PC-3 (cell line): Measurements from ENCODE around the gene KCNJ13. TPM values are rescaled to one million over a fixed set of nuclear protein-coding genes. Genes with fewer than 3 reads are reported as not detected.

Experiments
- ATAC-seq: fragments of 200-7000 bp; cut with Tn5 transposase; 2 replicates; pipeline ENCODE4 v1.9.1; 2020; ENCODE audit warnings: mild to moderate bottlenecking, moderate library complexity
- BruUV-seq: library from RNA; stranded (reverse); fragments of 400-500 nt; replicated peaks from 2 replicates; lab custom pipeline; 2021; lab: Mats Ljungman, UMichigan
- CTCF ChIA-PET: fragments of 300-600 bp; sonication (Branson Sonifier 250); formaldehyde crosslinking; loops from one replicate; lab custom pipeline; 2022; ENCODE audit warnings: antibody characterized with exemption; lab: Charles Lee
- POLR2A ChIA-PET: fragments of 300-600 bp; sonication (Branson Sonifier 250); formaldehyde crosslinking; loops from one replicate; lab custom pipeline; 2022; ENCODE audit warnings: antibody characterized with exemption; ENCODE audit not compliant: unreplicated experiment; lab: Charles Lee
- DNase-seq: peaks from one replicate; pipeline ENCODE4 v3.0.0-alpha.2; 2015
- H2AFZ ChIP-seq: fragments of 300-600 bp; sonication (generic); 2 replicates; pipeline ENCODE4 v1.6.0; 2016; ENCODE audit warnings: antibody characterized with exemption, low read length
- H3F3A ChIP-seq: fragments of 300-600 bp; sonication (generic); one replicate; pipeline ENCODE4 v1.6.0; 2017; ENCODE audit warnings: antibody characterized with exemption, low read length, control low read depth, mild to moderate bottlenecking; ENCODE audit not compliant: unreplicated experiment
- H3K27ac ChIP-seq: fragments of 300-600 bp; sonication (generic); 2 replicates; pipeline ENCODE4 v1.5.1; 2016; ENCODE audit warnings: mild to moderate bottlenecking, low read length
- H3K27me3 ChIP-seq: fragments of 300-600 bp; sonication (generic); 2 replicates; pipeline ENCODE4 v1.6.1; 2016; ENCODE audit warnings: low read length, mixed read lengths
- H3K36me3 ChIP-seq: fragments of 300-600 bp; sonication (generic); 2 replicates; pipeline ENCODE4 v1.6.1; 2016; ENCODE audit warnings: low read depth, mixed run types, low read length, mixed read lengths
- H3K4me1 ChIP-seq: fragments of 300-600 bp; sonication (generic); 2 replicates; pipeline ENCODE4 v1.5.1; 2016; ENCODE audit warnings: low read length; ENCODE audit not compliant: insufficient read depth
- H3K4me2 ChIP-seq: fragments of 300-600 bp; sonication (generic); 2 replicates; pipeline ENCODE4 v1.6.0; 2016; ENCODE audit warnings: low read length
- H3K4me3 ChIP-seq: fragments of 300-600 bp; sonication (generic); 2 replicates; pipeline ENCODE4 v1.5.1; 2016; ENCODE audit warnings: mild to moderate bottlenecking, low read length, mixed read lengths
- H3K79me2 ChIP-seq: fragments of 300-600 bp; sonication (generic); 2 replicates; pipeline ENCODE4 v1.6.1; 2017; ENCODE audit warnings: low read length, mixed read lengths
- H3K9ac ChIP-seq: fragments of 300-600 bp; sonication (generic); 2 replicates; pipeline ENCODE4 v1.6.0; 2016; ENCODE audit warnings: mild to moderate bottlenecking, low read length
- H3K9me2 ChIP-seq: fragments of 300-600 bp; sonication (generic); replicated peaks from 2 replicates; pipeline ENCODE4 v1.6.1; 2016; ENCODE audit warnings: mixed run types, low read length, mixed read lengths
- H3K9me3 ChIP-seq: fragments of 300-600 bp; sonication (generic); 2 replicates; pipeline ENCODE4 v1.6.1; 2016; ENCODE audit warnings: low read length, mixed read lengths
- H4K20me1 ChIP-seq: fragments of 300-600 bp; sonication (generic); 2 replicates; pipeline ENCODE4 v1.6.1; 2016; ENCODE audit warnings: low read length, mixed read lengths
- EZH2 ChIP-seq: fragments of 300-600 bp; sonication (generic); IDR thresholded peaks from one replicate; pipeline ENCODE4 v1.6.1; 2017; ENCODE audit warnings: antibody characterized with exemption, mild to moderate bottlenecking, low read length; ENCODE audit not compliant: unreplicated experiment
- EZH2phosphoT487 ChIP-seq: fragments of 300-600 bp; sonication (generic); IDR thresholded peaks from 2 replicates; pipeline ENCODE4 v1.6.1; 2018; ENCODE audit warnings: mild to moderate bottlenecking, antibody characterized with exemption, low read length, borderline replicate concordance
- intact Hi-C: fragments of 100-400 bp; cut with micrococcal nuclease; formaldehyde crosslinking; loops from 2 replicates; pipeline ENCODE4 v1.9.0; 2023
- total RNA-seq: library from RNA; depleted of rRNA; stranded (reverse); fragments of >200 nt; gene quantifications from 2 replicates; pipeline ENCODE4 v1.2.3, GENCODE V29; 2014
- TF ChIP-seq, protein P1 (sequence below): fragments of 300-600 bp; sonication (generic); conservative IDR thresholded peaks from 2 replicates; pipeline ENCODE4 v1.5.1; 2017; ENCODE audit warnings: antibody characterized with exemption, low read depth, mild to moderate bottlenecking, low read length

Gene KCNJ13
- total RNA-seq, 1 experiment from 2014 or later, result not detected

DNA sequence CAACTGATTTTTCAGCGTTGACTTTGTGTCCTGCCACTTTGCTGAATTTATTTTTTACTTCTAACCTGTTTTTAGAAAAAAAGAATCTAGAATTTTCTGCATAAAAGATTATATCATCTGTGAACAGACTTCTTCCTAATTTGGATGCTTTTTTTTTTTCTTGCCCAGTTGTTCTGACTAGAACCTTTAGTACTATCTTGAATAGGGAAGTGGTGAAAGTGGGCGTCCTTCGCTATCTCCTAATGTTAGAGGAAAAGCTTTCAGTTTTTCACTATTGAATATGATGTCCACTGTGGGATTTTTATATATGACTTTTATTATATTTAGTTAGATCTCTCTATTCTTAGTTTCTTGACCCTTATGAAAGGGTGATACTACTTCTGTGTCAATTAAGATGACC is 25.7 kb upstream of the KCNJ13 start:
- Histone ChIP-seq H3K36me3 (peaks cover 39% of the 10 kb centered on the region), H3K4me1 (no peaks in the 10 kb centered on the region), H2AFZ (no peak overlapping the region), H3K9me2 (no peaks in the 10 kb centered on the region), H3K27ac (no peak overlapping the region), H3K27me3 (no peaks in the 10 kb centered on the region), H4K20me1 (no peaks in the 10 kb centered on the region), H3K4me3 (no peak overlapping the region), H3K9ac (no peak overlapping the region), H3K79me2 (no peaks in the 10 kb centered on the region), H3K4me2 (no peak overlapping the region), H3F3A (no peaks in the 10 kb centered on the region), H3K9me3 (no peaks in the 10 kb centered on the region)
- POLR2A ChIA-PET, result no interaction called here
- TF ChIP-seq EZH2phosphoT487 (no peak), EZH2 (no peak)
- TF ChIP-seq, protein P1, sequence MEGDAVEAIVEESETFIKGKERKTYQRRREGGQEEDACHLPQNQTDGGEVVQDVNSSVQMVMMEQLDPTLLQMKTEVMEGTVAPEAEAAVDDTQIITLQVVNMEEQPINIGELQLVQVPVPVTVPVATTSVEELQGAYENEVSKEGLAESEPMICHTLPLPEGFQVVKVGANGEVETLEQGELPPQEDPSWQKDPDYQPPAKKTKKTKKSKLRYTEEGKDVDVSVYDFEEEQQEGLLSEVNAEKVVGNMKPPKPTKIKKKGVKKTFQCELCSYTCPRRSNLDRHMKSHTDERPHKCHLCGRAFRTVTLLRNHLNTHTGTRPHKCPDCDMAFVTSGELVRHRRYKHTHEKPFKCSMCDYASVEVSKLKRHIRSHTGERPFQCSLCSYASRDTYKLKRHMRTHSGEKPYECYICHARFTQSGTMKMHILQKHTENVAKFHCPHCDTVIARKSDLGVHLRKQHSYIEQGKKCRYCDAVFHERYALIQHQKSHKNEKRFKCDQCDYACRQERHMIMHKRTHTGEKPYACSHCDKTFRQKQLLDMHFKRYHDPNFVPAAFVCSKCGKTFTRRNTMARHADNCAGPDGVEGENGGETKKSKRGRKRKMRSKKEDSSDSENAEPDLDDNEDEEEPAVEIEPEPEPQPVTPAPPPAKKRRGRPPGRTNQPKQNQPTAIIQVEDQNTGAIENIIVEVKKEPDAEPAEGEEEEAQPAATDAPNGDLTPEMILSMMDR, result no peak
- BruUV-seq, result no TSS peak
- ATAC-seq, result no peak
- no peak for DNase-seq
- CTCF ChIA-PET, result no interaction called here
- intact Hi-C loops, result no loop called here

DNA sequence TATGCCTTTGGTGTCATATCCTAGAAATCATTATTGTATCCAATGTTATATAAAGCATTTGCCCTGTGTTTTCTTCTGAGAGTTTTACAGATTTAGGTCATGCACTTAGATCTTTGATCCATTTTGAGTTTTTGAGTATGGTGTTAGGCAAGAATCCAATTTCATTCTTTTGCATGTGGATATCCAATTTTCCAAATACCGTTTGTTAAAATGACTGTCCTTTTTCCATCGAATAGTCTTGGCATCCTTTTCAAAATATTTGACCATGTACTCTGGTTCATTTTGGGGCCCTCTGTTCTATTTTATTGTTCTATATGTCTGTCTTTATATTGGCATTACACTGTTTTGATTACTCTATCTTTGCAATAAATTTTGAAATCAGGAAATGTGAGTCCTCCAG is 23.8 kb upstream of the KCNJ13 start:
- POLR2A ChIA-PET, result interaction anchor here (0.6 kb wide), 1 partner anchor 13 kb away, joined by 4 read pairs; no protein-coding TSS in a partner anchor
- H3K4me2 ChIP-seq, result no peak overlapping the region
- no peaks in the 10 kb centered on the region for H3K9me2 ChIP-seq
- TF ChIP-seq EZH2phosphoT487 (no peak), EZH2 (no peak)
- TF ChIP-seq, protein P1, result no peak
- ATAC-seq, result no peak
- H3K79me2 ChIP-seq, result no peaks in the 10 kb centered on the region
- no peaks in the 10 kb centered on the region for H3K9me3 ChIP-seq
- intact Hi-C loops, result no loop called here
- no peak for DNase-seq
- H3K9ac ChIP-seq, result no peak overlapping the region
- no peaks in the 10 kb centered on the region for H4K20me1 ChIP-seq
- H3K36me3 ChIP-seq, result peaks cover 41% of the 10 kb centered on the region
- H3K4me1 ChIP-seq, result no peaks in the 10 kb centered on the region
- CTCF ChIA-PET, result no interaction called here
- H3K27ac ChIP-seq, result no peak overlapping the region
- no peak overlapping the region for H2AFZ ChIP-seq
- H3K27me3 ChIP-seq, result no peaks in the 10 kb centered on the region
- no peak overlapping the region for H3K4me3 ChIP-seq
- H3F3A ChIP-seq, result no peaks in the 10 kb centered on the region
- BruUV-seq, result no TSS peak

DNA sequence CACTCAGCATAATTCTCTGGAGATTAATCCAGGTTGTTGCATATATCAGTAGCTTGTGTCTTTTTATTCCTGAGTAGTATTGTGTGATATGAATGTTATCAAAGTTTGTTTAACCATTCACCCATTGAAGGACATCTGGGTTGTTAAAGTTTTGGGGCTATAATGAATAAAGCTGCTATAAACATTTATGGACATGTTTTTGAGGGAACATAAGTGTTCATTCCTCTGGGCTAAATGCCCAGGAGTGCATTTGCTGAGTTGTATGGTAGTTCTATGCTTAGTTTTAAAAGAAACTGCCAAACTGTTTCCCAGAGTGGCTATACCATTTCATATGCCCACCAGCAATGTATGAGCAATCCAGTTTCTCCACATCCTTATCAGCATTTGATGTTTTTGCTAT is 21.8 kb upstream of the KCNJ13 start:
- Histone ChIP-seq H3K9me3 (no peaks in the 10 kb centered on the region), H3K79me2 (no peaks in the 10 kb centered on the region), H3K4me1 (no peaks in the 10 kb centered on the region), H3K4me2 (no peak overlapping the region), H3K27me3 (no peaks in the 10 kb centered on the region), H2AFZ (no peak overlapping the region), H3K4me3 (no peak overlapping the region), H3F3A (no peaks in the 10 kb centered on the region), H3K27ac (no peak overlapping the region), H4K20me1 (no peaks in the 10 kb centered on the region), H3K9me2 (no peaks in the 10 kb centered on the region), H3K36me3 (peaks cover 57% of the 10 kb centered on the region), H3K9ac (no peak overlapping the region)
- ATAC-seq (no peak), DNase-seq (no peak)
- POLR2A ChIA-PET, result no interaction called here
- CTCF ChIA-PET, result no interaction called here
- BruUV-seq, result no TSS peak
- TF ChIP-seq, protein P1, result no peak
- TF ChIP-seq EZH2phosphoT487, result no peak
- intact Hi-C loops, result no loop called here
